ENCODE results near the gene PPIL3. TPM values are rescaled to one million over a fixed set of nuclear protein-coding genes. Genes with fewer than 3 reads are reported as not detected.

PPIL3 gene
- total RNA-seq, 4 donors from 2014 or later: 0.59 to 76.8 (median 27.5) TPM

DNA sequence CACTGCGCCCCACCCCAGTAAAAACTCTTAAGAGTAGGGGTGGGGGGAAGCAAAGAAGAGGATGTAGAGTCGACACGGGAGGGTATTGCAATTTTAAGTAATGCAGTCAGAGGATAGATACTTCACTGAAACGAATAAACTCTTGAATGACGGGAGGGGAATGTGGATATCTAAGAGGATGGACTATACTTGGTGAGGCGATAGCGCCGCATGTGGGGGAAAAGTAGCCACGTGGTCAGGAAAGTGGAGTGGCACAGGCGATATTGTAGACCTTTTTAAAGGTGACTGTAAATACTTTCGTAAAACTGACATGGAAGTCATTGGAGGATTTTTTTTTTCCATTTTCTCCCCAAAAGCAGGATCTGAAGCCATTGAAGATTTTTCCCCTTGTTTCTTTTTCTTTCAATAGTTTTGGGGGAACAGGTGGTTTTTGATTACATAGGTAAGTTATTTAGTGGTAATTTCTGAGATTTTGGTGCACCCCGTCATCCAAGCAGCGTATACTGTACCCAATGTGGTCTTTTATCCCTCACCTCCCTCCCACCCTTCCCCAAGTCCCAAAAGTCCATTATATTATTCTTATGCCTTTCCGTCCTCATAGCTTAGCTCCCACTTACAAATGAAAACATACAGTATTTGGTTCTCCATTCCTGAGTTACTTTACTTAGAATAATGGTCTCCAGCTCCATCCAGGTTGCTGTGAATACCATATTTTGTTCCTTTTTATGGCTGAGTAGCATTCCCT lies 38.2 kb downstream of the PPIL3 start:
- DNase-seq: no peak
- intact Hi-C loops (cut with DNase I; ENCODE audit: low total_unique reads): no loop called here
- Histone ChIP-seq H3K36me3 (no peaks in the 10 kb centered on the region), H3K9me3 (no peaks in the 10 kb centered on the region), H3K4me3 (no peak overlapping the region), H3K27me3 (no peaks in the 10 kb centered on the region), H3K27ac (no peak overlapping the region), H3K4me1 (no peaks in the 10 kb centered on the region)
- TF ChIP-seq CTCF (IDR thresholded peaks at IDR 0.05) (no peak), POLR2A (IDR thresholded peaks at IDR 0.05) (no peak)

DNA sequence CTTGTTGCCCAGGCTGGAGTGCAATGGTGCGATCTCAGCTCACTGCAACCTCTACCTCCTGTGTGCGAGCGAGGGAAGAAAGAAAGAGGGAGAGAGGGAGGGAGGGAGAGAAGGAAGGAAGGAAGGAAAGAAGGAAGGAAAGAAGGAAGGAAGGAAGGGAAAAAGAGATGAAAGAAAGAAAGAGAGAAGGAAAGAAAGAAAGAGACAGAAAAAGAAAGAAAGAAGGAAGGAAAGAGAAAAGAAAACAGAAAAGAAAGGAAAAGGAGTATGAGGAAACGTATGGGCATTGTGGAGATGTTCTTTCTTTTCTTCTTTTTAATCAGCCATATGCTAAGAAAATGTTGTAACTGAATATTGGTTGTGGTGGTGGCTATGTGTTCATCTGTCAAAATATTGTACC lies 40.9 kb downstream of the PPIL3 start:
- Histone ChIP-seq H3K27me3 (no peaks in the 10 kb centered on the region), H3K27ac (no peak overlapping the region), H3K4me1 (no peaks in the 10 kb centered on the region), H3K36me3 (no peaks in the 10 kb centered on the region), H3K4me3 (no peak overlapping the region), H3K9me3 (no peaks in the 10 kb centered on the region)
- DNase-seq: no peak
- intact Hi-C loops (cut with DNase I; ENCODE audit: low total_unique reads): no loop called here
- TF ChIP-seq POLR2A (IDR thresholded peaks at IDR 0.05) (no peak), CTCF (IDR thresholded peaks at IDR 0.05) (no peak)

- H3K4me1 ChIP-seq: no peaks in the 10 kb centered on the region
- H3K4me3 ChIP-seq: no peak overlapping the region
- TF ChIP-seq POLR2A (IDR thresholded peaks at IDR 0.05) (no peak), CTCF (IDR thresholded peaks at IDR 0.05) (no peak)
- intact Hi-C loops (cut with DNase I; ENCODE audit: low total_unique reads): no loop called here
- no peaks in the 10 kb centered on the region for H3K36me3 ChIP-seq
- DNase-seq: no peak
- no peaks in the 10 kb centered on the region for H3K27me3 ChIP-seq
- no peak overlapping the region for H3K27ac ChIP-seq
- H3K9me3 ChIP-seq: no peaks in the 10 kb centered on the region
Observed at GRCh38 chr2:200847269-200847668, 41.6 kb downstream of the PPIL3 start.

GRCh38 chr2:200845669-200846325 lies 43.1 kb downstream of the PPIL3 start:
- H3K36me3 ChIP-seq: no peaks in the 10 kb centered on the region
- TF ChIP-seq CTCF (IDR thresholded peaks at IDR 0.05) (no peak), POLR2A (IDR thresholded peaks at IDR 0.05) (no peak)
- H3K27me3 ChIP-seq: no peaks in the 10 kb centered on the region
- no peak overlapping the region for H3K4me3 ChIP-seq
- no peaks in the 10 kb centered on the region for H3K4me1 ChIP-seq
- H3K9me3 ChIP-seq: no peaks in the 10 kb centered on the region
- DNase-seq: no peak
- H3K27ac ChIP-seq: no peak overlapping the region
- intact Hi-C loops (cut with DNase I; ENCODE audit: low total_unique reads): no loop called here

DNA sequence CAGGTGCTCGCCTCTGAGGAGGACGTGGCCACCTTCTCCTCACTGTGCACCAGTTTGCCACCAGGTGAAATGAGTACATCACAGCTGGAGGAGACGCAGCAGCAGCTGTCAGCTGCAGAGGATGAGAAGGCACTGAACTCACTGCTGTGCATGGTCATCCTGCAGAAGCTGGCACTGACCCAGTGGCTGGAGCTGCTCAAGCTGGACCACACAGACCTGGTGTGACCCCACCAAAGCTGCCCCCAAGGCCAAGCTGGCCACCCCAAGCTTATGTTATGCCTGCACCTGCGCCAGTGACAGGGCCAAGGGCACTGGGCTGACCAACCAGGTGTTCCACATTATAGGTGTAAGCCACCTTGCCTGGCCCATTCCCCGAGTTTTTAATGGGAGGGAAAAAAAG lies 43.7 kb downstream of the PPIL3 start:
- Histone ChIP-seq H3K4me3 (no peak overlapping the region), H3K36me3 (no peaks in the 10 kb centered on the region), H3K4me1 (no peaks in the 10 kb centered on the region), H3K9me3 (no peaks in the 10 kb centered on the region), H3K27me3 (no peaks in the 10 kb centered on the region), H3K27ac (no peak overlapping the region)
- intact Hi-C loops (cut with DNase I; ENCODE audit: low total_unique reads): no loop called here
- TF ChIP-seq CTCF (IDR thresholded peaks at IDR 0.05) (no peak), POLR2A (IDR thresholded peaks at IDR 0.05) (no peak)
- no peak for DNase-seq

Measured in uterus (tissue), 4 donors.